Loucy (cell line): ENCODE measurements around the gene MALAT1.
A peak's percentile ranks its signal among the peaks of the same experiment; 100 is the strongest.

Source experiments
- H2AFZ ChIP-seq: fragments of 200-600 bp; sonication (generic); 2 replicates; pipeline ENCODE4 v1.6.0; 2016; ENCODE audit warnings: antibody characterized with exemption, mild to moderate bottlenecking, low read length, moderate library complexity
- H3F3A ChIP-seq: fragments of 200-600 bp; 2 replicates; pipeline ENCODE4 v1.6.0; 2016; ENCODE audit warnings: antibody characterized with exemption, low read depth, mild to moderate bottlenecking
- H3K27me3 ChIP-seq: fragments of 200-600 bp; sonication (generic); 2 replicates; pipeline ENCODE4 v1.6.1; 2014; ENCODE audit warnings: low read length, mild to moderate bottlenecking; ENCODE audit not compliant: insufficient read depth, poor library complexity, severe bottlenecking
- H3K36me3 ChIP-seq: fragments of 200-600 bp; sonication (generic); 2 replicates; pipeline ENCODE4 v1.6.1; 2016; ENCODE audit warnings: low read length; ENCODE audit not compliant: insufficient read depth
- H3K4me1 ChIP-seq: fragments of 200-600 bp; sonication (generic); 2 replicates; pipeline ENCODE4 v1.5.1; 2014; ENCODE audit warnings: low read length, mild to moderate bottlenecking; ENCODE audit not compliant: insufficient read depth, poor library complexity, severe bottlenecking
- H3K4me2 ChIP-seq: fragments of 200-600 bp; sonication (generic); 2 replicates; pipeline ENCODE4 v1.6.0; 2014; ENCODE audit warnings: antibody characterized with exemption, low read length, low read depth, mild to moderate bottlenecking; ENCODE audit not compliant: poor library complexity, severe bottlenecking
- H3K4me3 ChIP-seq: fragments of 200-600 bp; sonication (generic); 2 replicates; pipeline ENCODE4 v1.5.1; 2014; ENCODE audit warnings: low read length, mild to moderate bottlenecking, mixed read lengths; ENCODE audit not compliant: poor library complexity, severe bottlenecking
- H3K79me2 ChIP-seq: fragments of 200-600 bp; sonication (generic); 2 replicates; pipeline ENCODE4 v1.6.1; 2014; ENCODE audit warnings: low read length; ENCODE audit not compliant: insufficient read depth
- H3K9ac ChIP-seq: fragments of 200-600 bp; sonication (generic); 2 replicates; pipeline ENCODE4 v1.6.0; 2014; ENCODE audit warnings: mild to moderate bottlenecking, low read depth, low read length, moderate library complexity; ENCODE audit not compliant: poor library complexity, severe bottlenecking
- H3K9me2 ChIP-seq: fragments of 200-600 bp; sonication (generic); replicated peaks from 2 replicates; pipeline ENCODE4 v1.6.1; 2016; ENCODE audit warnings: low read depth, low read length, mixed read lengths
- H3K9me3 ChIP-seq: fragments of 200-600 bp; sonication (generic); 2 replicates; pipeline ENCODE4 v1.6.1; 2014; ENCODE audit warnings: mild to moderate bottlenecking, antibody characterized with exemption, low read length, low read depth; ENCODE audit not compliant: insufficient read depth
- H4K20me1 ChIP-seq: fragments of 200-600 bp; sonication (generic); 2 replicates; pipeline ENCODE4 v1.6.0; 2014; ENCODE audit warnings: antibody characterized with exemption, low read length, mild to moderate bottlenecking; ENCODE audit not compliant: insufficient read depth, poor library complexity, severe bottlenecking
- EZH2phosphoT487 ChIP-seq: fragments of 200-600 bp; IDR thresholded peaks from 2 replicates; pipeline ENCODE4 v1.6.1; 2018; ENCODE audit warnings: antibody characterized with exemption, mild to moderate bottlenecking, moderate library complexity, borderline replicate concordance
- TF ChIP-seq, protein P1 (sequence below): fragments of 200-600 bp; sonication (generic); conservative IDR thresholded peaks from 2 replicates; pipeline ENCODE4 v1.5.1; 2014; ENCODE audit warnings: mild to moderate bottlenecking, antibody characterized with exemption, low read length

The MALAT1 gene

DNA sequence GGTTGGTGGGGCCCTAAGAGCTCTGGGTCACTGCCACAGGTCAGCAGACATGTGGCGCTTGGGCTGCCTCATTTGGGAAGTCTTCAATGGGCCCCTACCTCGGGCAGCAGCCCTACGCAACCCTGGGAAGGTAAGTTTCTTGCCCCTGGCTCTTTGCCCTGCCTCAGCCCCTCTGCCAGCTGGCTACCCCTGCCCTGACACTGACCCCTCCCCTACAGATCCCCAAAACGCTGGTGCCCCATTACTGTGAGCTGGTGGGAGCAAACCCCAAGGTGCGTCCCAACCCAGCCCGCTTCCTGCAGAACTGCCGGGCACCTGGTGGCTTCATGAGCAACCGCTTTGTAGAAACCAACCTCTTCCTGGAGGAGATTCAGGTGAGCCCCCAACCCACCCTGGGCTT lies 27.9 kb downstream of the MALAT1 start:
- TF ChIP-seq EZH2phosphoT487, result no peak
- TF ChIP-seq, protein P1, sequence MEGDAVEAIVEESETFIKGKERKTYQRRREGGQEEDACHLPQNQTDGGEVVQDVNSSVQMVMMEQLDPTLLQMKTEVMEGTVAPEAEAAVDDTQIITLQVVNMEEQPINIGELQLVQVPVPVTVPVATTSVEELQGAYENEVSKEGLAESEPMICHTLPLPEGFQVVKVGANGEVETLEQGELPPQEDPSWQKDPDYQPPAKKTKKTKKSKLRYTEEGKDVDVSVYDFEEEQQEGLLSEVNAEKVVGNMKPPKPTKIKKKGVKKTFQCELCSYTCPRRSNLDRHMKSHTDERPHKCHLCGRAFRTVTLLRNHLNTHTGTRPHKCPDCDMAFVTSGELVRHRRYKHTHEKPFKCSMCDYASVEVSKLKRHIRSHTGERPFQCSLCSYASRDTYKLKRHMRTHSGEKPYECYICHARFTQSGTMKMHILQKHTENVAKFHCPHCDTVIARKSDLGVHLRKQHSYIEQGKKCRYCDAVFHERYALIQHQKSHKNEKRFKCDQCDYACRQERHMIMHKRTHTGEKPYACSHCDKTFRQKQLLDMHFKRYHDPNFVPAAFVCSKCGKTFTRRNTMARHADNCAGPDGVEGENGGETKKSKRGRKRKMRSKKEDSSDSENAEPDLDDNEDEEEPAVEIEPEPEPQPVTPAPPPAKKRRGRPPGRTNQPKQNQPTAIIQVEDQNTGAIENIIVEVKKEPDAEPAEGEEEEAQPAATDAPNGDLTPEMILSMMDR, result no peak
- H3K27me3 ChIP-seq, result no peaks in the 10 kb centered on the region
- H3K36me3 ChIP-seq, result peaks cover 13% of the 10 kb centered on the region; the same call in 1 of the 2 replicates
- no peaks in the 10 kb centered on the region for H3K9me2 ChIP-seq
- H3K9me3 ChIP-seq, result no peaks in the 10 kb centered on the region
- peak overlapping the region; percentile 97 for H3K4me2 ChIP-seq
- peaks cover 25% of the 10 kb centered on the region for H3K4me1 ChIP-seq
- no peak overlapping the region for H2AFZ ChIP-seq
- H3K9ac ChIP-seq, result peak overlapping the region; percentile 82
- H3K4me3 ChIP-seq, result peak overlapping the region; percentile 88
- peaks cover 23% of the 10 kb centered on the region for H3K79me2 ChIP-seq
- H4K20me1 ChIP-seq, result peaks cover 11% of the 10 kb centered on the region
- no peaks in the 10 kb centered on the region for H3F3A ChIP-seq

DNA sequence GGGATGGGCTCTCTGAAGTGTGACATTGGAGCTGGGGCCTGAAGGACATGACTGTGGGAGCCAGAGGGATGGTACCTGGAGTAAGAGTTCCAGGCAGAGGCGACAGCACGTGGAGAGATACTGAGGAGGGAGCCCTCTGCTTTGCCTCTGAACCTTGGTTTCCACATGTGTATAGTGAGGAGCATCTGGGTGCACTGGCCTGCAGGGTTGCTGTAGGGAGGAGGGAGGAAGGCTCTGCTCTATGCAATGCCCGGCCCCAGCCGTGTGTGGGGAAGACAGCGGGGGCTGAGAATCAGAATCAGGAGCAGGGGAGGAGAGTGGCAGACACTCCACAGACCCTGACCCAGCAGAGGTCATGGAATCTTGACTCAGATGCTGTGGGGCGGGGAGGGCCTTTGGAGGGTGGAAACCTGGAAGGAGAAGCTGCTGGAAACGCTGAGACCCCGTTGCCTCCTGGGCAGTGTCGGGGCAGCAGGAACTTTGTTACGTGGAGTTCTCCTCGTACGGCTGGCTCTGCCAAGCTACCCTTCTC lies 30.0 kb downstream of the MALAT1 start:
- H2AFZ ChIP-seq, result no peak overlapping the region
- peaks cover 23% of the 10 kb centered on the region for H3K79me2 ChIP-seq
- peaks cover 25% of the 10 kb centered on the region for H3K4me1 ChIP-seq
- no peaks in the 10 kb centered on the region for H3K9me3 ChIP-seq
- H3K36me3 ChIP-seq, result peaks cover 24% of the 10 kb centered on the region; the same call in 1 of the 2 replicates
- H3K4me2 ChIP-seq, result no peak overlapping the region
- no peak for TF ChIP-seq EZH2phosphoT487
- TF ChIP-seq, protein P1, result no peak
- H3F3A ChIP-seq, result no peaks in the 10 kb centered on the region
- no peaks in the 10 kb centered on the region for H3K9me2 ChIP-seq
- H4K20me1 ChIP-seq, result peaks cover 11% of the 10 kb centered on the region
- H3K9ac ChIP-seq, result no peak overlapping the region
- H3K27me3 ChIP-seq, result no peaks in the 10 kb centered on the region
- no peak overlapping the region for H3K4me3 ChIP-seq

DNA sequence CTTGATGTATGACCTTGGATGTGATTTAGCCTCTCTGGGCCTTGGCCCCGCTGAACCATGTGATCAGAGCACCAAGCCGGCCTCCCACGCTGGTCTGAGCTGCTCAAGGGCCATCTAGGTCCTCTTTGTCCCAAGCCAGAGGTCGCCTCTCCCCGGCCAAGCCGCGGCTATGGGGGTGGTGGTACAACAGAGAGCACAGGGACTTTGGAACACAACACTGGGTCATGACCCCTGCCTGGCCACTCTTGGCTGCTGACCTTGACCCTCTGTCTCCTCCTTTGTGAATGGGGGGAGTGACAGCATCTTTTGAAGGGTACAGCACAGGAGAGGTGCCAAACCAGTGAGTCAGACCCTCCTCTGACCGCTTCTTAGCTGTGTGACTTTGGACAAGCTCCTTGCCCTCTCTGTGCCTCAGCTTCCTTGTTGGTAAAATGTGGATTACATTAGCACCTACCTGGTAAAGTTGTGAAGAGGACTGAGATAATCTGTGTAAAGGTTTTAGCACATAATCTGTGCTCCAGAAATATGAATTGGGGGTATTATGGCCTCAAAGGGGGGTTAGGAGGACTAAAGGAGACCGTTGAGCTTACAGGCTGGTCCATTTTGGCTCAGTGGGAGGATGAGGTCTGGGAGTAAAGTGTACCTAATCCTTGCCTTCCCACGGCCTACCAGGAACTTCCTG lies 30.8 kb downstream of the MALAT1 start:
- Histone ChIP-seq H3K27me3 (no peaks in the 10 kb centered on the region), H3K4me2 (peak overlapping the region; percentile 8), H3F3A (no peaks in the 10 kb centered on the region), H3K4me1 (peaks cover 19% of the 10 kb centered on the region), H4K20me1 (peaks cover 11% of the 10 kb centered on the region), H3K9me3 (no peaks in the 10 kb centered on the region), H3K79me2 (peaks cover 23% of the 10 kb centered on the region), H3K9me2 (no peaks in the 10 kb centered on the region), H3K4me3 (no peak overlapping the region), H3K9ac (no peak overlapping the region), H2AFZ (no peak overlapping the region), H3K36me3 (peaks cover 24% of the 10 kb centered on the region; the same call in 1 of the 2 replicates)
- TF ChIP-seq EZH2phosphoT487, result no peak
- TF ChIP-seq, protein P1, result no peak
